ENCODE results near the gene GIN1. TPM values are rescaled to one million over a fixed set of nuclear protein-coding genes. Genes with fewer than 3 reads are reported as not detected.

Gene GIN1
- total RNA-seq: 5.2 and 6.6 TPM in 2 replicates

GRCh38 chr5:103119765-103120606, at the start of gene GIN1, which contains the start of gene PPIP5K2:
Gene GIN1, minus strand, starts transcription at chr5:103120138. Its CDS starts 11,431 bp downstream, at chr5:103108707.
Gene PPIP5K2, plus strand, starts transcription at chr5:103120301. Its CDS starts 9,289 bp downstream, at chr5:103129590.

Other genes with a start within 250 kb of the GIN1 start
- gene PPIP5K2, start 163 bp upstream of the GIN1 start, total RNA-seq: 65.1 and 94.3 TPM in 2 replicates
- gene MACIR, start 138.6 kb upstream of the GIN1 start, total RNA-seq: 8.4 and 12.0 TPM in 2 replicates